ENCODE measurements around the gene VASN.

Gene VASN

GRCh38 chr16:4375717-4376116 lies 4.1 kb downstream of the VASN start:
- no peaks in the 10 kb centered on the region for H3F3A ChIP-seq (ENCODE audit: insufficient read depth, low read length)
- H2AFZ ChIP-seq (ENCODE audit: low read length) = no peak overlapping the region
- no peak overlapping the region for H3K27ac ChIP-seq (ENCODE audit: low read length)
- no peak overlapping the region for H3K4me2 ChIP-seq (ENCODE audit: low read depth, low read length)
- no peak overlapping the region for H3K9ac ChIP-seq (ENCODE audit: low read length)
- H3K9me2 ChIP-seq (replicated peaks; ENCODE audit: insufficient read depth, low read length) = no peaks in the 10 kb centered on the region
- no peaks in the 10 kb centered on the region for H3K9me3 ChIP-seq (replicated peaks; ENCODE audit: insufficient read depth, low read length)
- TF ChIP-seq EZH2 (optimal IDR thresholded peaks at IDR 0.05; ENCODE audit: low read depth, low read length) = no peak
- TF ChIP-seq, protein P1, sequence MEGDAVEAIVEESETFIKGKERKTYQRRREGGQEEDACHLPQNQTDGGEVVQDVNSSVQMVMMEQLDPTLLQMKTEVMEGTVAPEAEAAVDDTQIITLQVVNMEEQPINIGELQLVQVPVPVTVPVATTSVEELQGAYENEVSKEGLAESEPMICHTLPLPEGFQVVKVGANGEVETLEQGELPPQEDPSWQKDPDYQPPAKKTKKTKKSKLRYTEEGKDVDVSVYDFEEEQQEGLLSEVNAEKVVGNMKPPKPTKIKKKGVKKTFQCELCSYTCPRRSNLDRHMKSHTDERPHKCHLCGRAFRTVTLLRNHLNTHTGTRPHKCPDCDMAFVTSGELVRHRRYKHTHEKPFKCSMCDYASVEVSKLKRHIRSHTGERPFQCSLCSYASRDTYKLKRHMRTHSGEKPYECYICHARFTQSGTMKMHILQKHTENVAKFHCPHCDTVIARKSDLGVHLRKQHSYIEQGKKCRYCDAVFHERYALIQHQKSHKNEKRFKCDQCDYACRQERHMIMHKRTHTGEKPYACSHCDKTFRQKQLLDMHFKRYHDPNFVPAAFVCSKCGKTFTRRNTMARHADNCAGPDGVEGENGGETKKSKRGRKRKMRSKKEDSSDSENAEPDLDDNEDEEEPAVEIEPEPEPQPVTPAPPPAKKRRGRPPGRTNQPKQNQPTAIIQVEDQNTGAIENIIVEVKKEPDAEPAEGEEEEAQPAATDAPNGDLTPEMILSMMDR (IDR thresholded peaks at IDR 0.05; ENCODE audit: low read length) = no peak
- peaks cover 8% of the 10 kb centered on the region for H3K79me2 ChIP-seq (ENCODE audit: low read length)
- H3K4me1 ChIP-seq (ENCODE audit: low read length) = no peaks in the 10 kb centered on the region
- H3K4me3 ChIP-seq (ENCODE audit: low read length) = no peak overlapping the region
- no peaks in the 10 kb centered on the region for H3K36me3 ChIP-seq (replicated peaks; ENCODE audit: insufficient read depth, low read length)
- no peak for DNase-seq
- H3K27me3 ChIP-seq (replicated peaks; ENCODE audit: insufficient read depth, low read length) = no peaks in the 10 kb centered on the region
- H4K20me1 ChIP-seq (ENCODE audit: insufficient read depth, low read length) = no peaks in the 10 kb centered on the region

GRCh38 chr16:4376126-4376892 lies 4.7 kb downstream of the VASN start:
- Histone ChIP-seq H3K9me2 (replicated peaks; ENCODE audit: insufficient read depth, low read length) (no peaks in the 10 kb centered on the region), H3K9me3 (replicated peaks; ENCODE audit: insufficient read depth, low read length) (no peaks in the 10 kb centered on the region), H3K4me3 (ENCODE audit: low read length) (no peak overlapping the region), H3K27me3 (replicated peaks; ENCODE audit: insufficient read depth, low read length) (no peaks in the 10 kb centered on the region), H3K4me2 (ENCODE audit: low read depth, low read length) (no peak overlapping the region), H3K9ac (ENCODE audit: low read length) (no peak overlapping the region), H3K79me2 (ENCODE audit: low read length) (peaks cover 4% of the 10 kb centered on the region; the same call in 1 of the 2 replicates), H3K4me1 (ENCODE audit: low read length) (no peaks in the 10 kb centered on the region), H3K36me3 (replicated peaks; ENCODE audit: insufficient read depth, low read length) (no peaks in the 10 kb centered on the region), H2AFZ (ENCODE audit: low read length) (no peak overlapping the region), H3F3A (ENCODE audit: insufficient read depth, low read length) (no peaks in the 10 kb centered on the region), H3K27ac (ENCODE audit: low read length) (no peak overlapping the region), H4K20me1 (ENCODE audit: insufficient read depth, low read length) (no peaks in the 10 kb centered on the region)
- DNase-seq = no peak
- TF ChIP-seq, protein P1 (IDR thresholded peaks at IDR 0.05; ENCODE audit: low read length) = no peak
- no peak for TF ChIP-seq EZH2 (optimal IDR thresholded peaks at IDR 0.05; ENCODE audit: low read depth, low read length)
- TF ChIP-seq EZH2phosphoT487 (IDR thresholded peaks at IDR 0.05; ENCODE audit: low read length) = no peak

DNA sequence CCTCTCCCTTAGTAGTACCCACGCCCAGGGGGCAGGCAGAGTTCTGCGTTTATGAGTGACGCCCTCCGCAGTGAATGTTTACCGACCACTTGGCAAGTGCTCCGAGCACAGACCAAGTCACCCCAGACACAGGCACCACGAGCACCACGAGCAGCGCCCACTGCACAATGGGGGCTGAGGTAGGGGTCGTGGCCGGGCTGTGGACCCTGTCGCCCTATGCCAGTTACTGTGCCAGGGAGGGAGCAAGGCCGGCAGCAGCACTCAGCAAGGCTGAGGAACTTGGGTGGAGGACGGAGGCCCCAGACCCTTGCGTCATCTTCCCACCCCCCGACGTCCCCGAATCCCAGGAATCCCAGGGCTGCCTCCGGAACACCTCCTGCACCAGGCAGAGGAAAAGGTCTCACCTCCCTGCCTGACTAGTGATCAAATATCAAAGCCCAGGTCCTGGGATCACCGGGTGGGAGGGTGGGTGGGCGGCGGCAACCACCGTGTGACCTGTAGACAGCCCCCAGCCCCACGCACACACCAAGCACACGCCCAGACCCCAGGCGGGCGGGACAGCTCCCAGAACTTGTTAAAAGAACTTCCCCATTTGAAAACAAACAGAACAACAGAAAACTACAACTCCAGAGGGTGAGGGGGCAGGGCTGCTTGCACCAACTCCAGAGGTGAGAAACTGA lies 5.4 kb downstream of the VASN start:
- Histone ChIP-seq H3K4me2 (ENCODE audit: low read depth, low read length) (no peak overlapping the region), H3K4me3 (ENCODE audit: low read length) (no peak overlapping the region), H3K4me1 (ENCODE audit: low read length) (no peaks in the 10 kb centered on the region), H3K27me3 (replicated peaks; ENCODE audit: insufficient read depth, low read length) (no peaks in the 10 kb centered on the region), H3K9me3 (replicated peaks; ENCODE audit: insufficient read depth, low read length) (no peaks in the 10 kb centered on the region), H2AFZ (ENCODE audit: low read length) (no peak overlapping the region), H3K27ac (ENCODE audit: low read length) (no peak overlapping the region), H3K9me2 (replicated peaks; ENCODE audit: insufficient read depth, low read length) (no peaks in the 10 kb centered on the region), H4K20me1 (ENCODE audit: insufficient read depth, low read length) (no peaks in the 10 kb centered on the region), H3K79me2 (ENCODE audit: low read length) (peaks cover 4% of the 10 kb centered on the region; the same call in 1 of the 2 replicates), H3F3A (ENCODE audit: insufficient read depth, low read length) (no peaks in the 10 kb centered on the region), H3K36me3 (replicated peaks; ENCODE audit: insufficient read depth, low read length) (no peaks in the 10 kb centered on the region), H3K9ac (ENCODE audit: low read length) (no peak overlapping the region)
- DNase-seq = no peak
- TF ChIP-seq EZH2 (optimal IDR thresholded peaks at IDR 0.05; ENCODE audit: low read depth, low read length) (no peak), EZH2phosphoT487 (IDR thresholded peaks at IDR 0.05; ENCODE audit: low read length) (no peak)
- TF ChIP-seq, protein P1 (IDR thresholded peaks at IDR 0.05; ENCODE audit: low read length) = no peak
